CD8-positive, alpha-beta memory T cell (primary cell): ENCODE results near the gene PSMD1. TPM values are rescaled to one million over a fixed set of nuclear protein-coding genes. Genes with fewer than 3 reads are reported as not detected.
"Not testable (repeated sequence)": the region's sequence is repeated elsewhere in the genome, so short reads cannot be mapped to it uniquely, and the experiment has no call there.

ENCODE experiments used
- CTCF ChIA-PET: fragments of 350-600 bp; sonication (Branson Sonifier 250); formaldehyde crosslinking; loops from one replicate; lab custom pipeline; 2021; ENCODE audit warnings: antibody characterized with exemption; lab: Charles Lee
- POLR2A ChIA-PET: fragments of 350-600 bp; sonication (Branson Sonifier 250); formaldehyde crosslinking; loops from one replicate; lab custom pipeline; 2021; ENCODE audit warnings: antibody characterized with exemption; lab: Charles Lee
- DNase-seq, 5 donors: peaks; one replicate each; pipeline versions ENCODE4 v3.0.0 to v3.0.0-alpha.2; 2020 to 2022; ENCODE audit warnings: mixed read lengths in 1 of 5
- H3K27ac ChIP-seq: one replicate; pipeline ENCODE4 v1.7.0; 2013; ENCODE audit warnings: low read depth, mild to moderate bottlenecking, low read length, moderate library complexity
- H3K27me3 ChIP-seq: 2 replicates; pipeline ENCODE4 v1.7.0; 2013; ENCODE audit warnings: low read length, mild to moderate bottlenecking; ENCODE audit not compliant: insufficient read depth, poor library complexity, severe bottlenecking
- H3K36me3 ChIP-seq: 2 replicates; pipeline ENCODE4 v1.7.0; 2013; ENCODE audit warnings: mild to moderate bottlenecking, low read length, moderate library complexity; ENCODE audit not compliant: insufficient read depth
- H3K4me1 ChIP-seq: 2 replicates; pipeline ENCODE4 v1.7.0; 2013; ENCODE audit warnings: mild to moderate bottlenecking, low read length, moderate library complexity; ENCODE audit not compliant: insufficient read depth
- H3K4me3 ChIP-seq: 2 replicates; pipeline ENCODE4 v1.7.0; 2013; ENCODE audit warnings: mild to moderate bottlenecking, low read length
- H3K9me3 ChIP-seq: 2 replicates; pipeline ENCODE4 v1.7.0; 2013; ENCODE audit warnings: mild to moderate bottlenecking, low read length
- H3K27ac Mint-ChIP-seq, 8 donors: one replicate each; pipeline ENCODE4 v1.8.0; 2020 to 2021; ENCODE audit warnings: mixed read lengths in 8 of 8, mild to moderate bottlenecking in 6 of 8, inconsistent platforms in 3 of 8, moderate library complexity in 3 of 8
- H3K27me3 Mint-ChIP-seq, 2 donors: one replicate each; pipeline ENCODE4 v1.8.0; 2020 to 2021; ENCODE audit warnings: mixed read lengths in 2 of 2, mild to moderate bottlenecking in 1 of 2, moderate library complexity in 1 of 2
- H3K36me3 Mint-ChIP-seq, 3 donors: one replicate each; pipeline ENCODE4 v1.8.0; 2020 to 2021; ENCODE audit warnings: mixed read lengths in 3 of 3, inconsistent platforms in 1 of 3, mild to moderate bottlenecking in 1 of 3
- H3K4me1 Mint-ChIP-seq, 3 donors: one replicate each; pipeline ENCODE4 v1.8.0; 2020 to 2021; ENCODE audit warnings: mixed read lengths in 3 of 3, inconsistent platforms in 1 of 3, mild to moderate bottlenecking in 1 of 3
- H3K4me3 Mint-ChIP-seq, 7 donors: one replicate each; pipeline ENCODE4 v1.8.0; 2020 to 2021; ENCODE audit warnings: mixed read lengths in 7 of 7, mild to moderate bottlenecking in 6 of 7, moderate library complexity in 4 of 7, inconsistent platforms in 2 of 7
- H3K9me3 Mint-ChIP-seq, 5 donors: one replicate each; pipeline ENCODE4 v1.8.0; 2020 to 2022; ENCODE audit warnings: mixed read lengths in 5 of 5, mild to moderate bottlenecking in 3 of 5, moderate library complexity in 2 of 5, inconsistent platforms in 1 of 5
- polyA plus RNA-seq: library from polyadenylated mRNA; unstranded; fragments of 300-500 nt; fragmentation: Illumina TruSeq; gene quantifications from one replicate; pipeline ENCODE4 v1.2.3, GENCODE V29; 2021
- total RNA-seq, 2 experiments: library from RNA; stranded (reverse); gene quantifications; one replicate each; pipeline ENCODE4 v1.2.3, GENCODE V29; 2021

Gene PSMD1
- total and polyA plus RNA-seq, 3 experiments from 2014 or later: 60.6 to 176 (median 164) TPM

- H3K9me3 ChIP-seq: no peaks in the 10 kb centered on the region
- no peak for DNase-seq
- no peaks in the 10 kb centered on the region for H3K4me1 ChIP-seq
- H3K27ac ChIP-seq: no peak overlapping the region
- H3K27me3 ChIP-seq: no peaks in the 10 kb centered on the region
- Mint-ChIP-seq H3K4me1 (no peaks in the 10 kb centered on the region), H3K9me3 (no peaks in the 10 kb centered on the region), H3K36me3 (no peaks in the 10 kb centered on the region), H3K4me3 (no peak overlapping the region), H3K27ac (no peak overlapping the region), H3K27me3 (peaks cover 14 to 37% of the 10 kb centered on the region in 2 donors)
- ChIA-PET CTCF (no interaction called here), POLR2A (no interaction called here)
- no peaks in the 10 kb centered on the region for H3K36me3 ChIP-seq
- no peak overlapping the region for H3K4me3 ChIP-seq
Measured at GRCh38 chr2:231013820-231014219, 42.8 kb upstream of the PSMD1 start.

GRCh38 chr2:231015478-231015877 is 41.2 kb upstream of the PSMD1 start:
- no peaks in the 10 kb centered on the region for H3K4me1 ChIP-seq
- H3K27ac ChIP-seq: no peak overlapping the region
- no peaks in the 10 kb centered on the region for H3K27me3 ChIP-seq
- no peaks in the 10 kb centered on the region for H3K4me1 Mint-ChIP-seq
- peaks cover 0 to 5% (median 0%) of the 10 kb centered on the region in 3 donors for H3K36me3 Mint-ChIP-seq
- H3K9me3 ChIP-seq: no peaks in the 10 kb centered on the region
- no peaks in the 10 kb centered on the region for H3K36me3 ChIP-seq
- H3K4me3 Mint-ChIP-seq: no peak overlapping the region
- no peak overlapping the region for H3K4me3 ChIP-seq
- POLR2A ChIA-PET: no interaction called here
- H3K27ac Mint-ChIP-seq: no peak overlapping the region
- no peaks in the 10 kb centered on the region for H3K9me3 Mint-ChIP-seq
- H3K27me3 Mint-ChIP-seq: peaks cover 14 to 37% of the 10 kb centered on the region in 2 donors
- DNase-seq: no peak
- CTCF ChIA-PET: interaction anchor here (1.9 kb wide), 1 partner anchor 37 kb away, joined by 7 read pairs; no protein-coding TSS in a partner anchor

- H3K9me3 Mint-ChIP-seq: no peaks in the 10 kb centered on the region
- DNase-seq: no peak
- peaks cover 14 to 41% of the 10 kb centered on the region in 2 donors for H3K27me3 Mint-ChIP-seq
- no peaks in the 10 kb centered on the region for H3K4me1 Mint-ChIP-seq
- ChIA-PET CTCF (interaction anchor here (1.9 kb wide), 1 partner anchor 36 kb away, joined by 7 read pairs; no protein-coding TSS in a partner anchor), POLR2A (no interaction called here)
- H3K27ac Mint-ChIP-seq: no peak overlapping the region
- H3K4me1 ChIP-seq: no peaks in the 10 kb centered on the region
- peaks cover 0 to 5% (median 0%) of the 10 kb centered on the region in 3 donors for H3K36me3 Mint-ChIP-seq
- no peak overlapping the region for H3K4me3 ChIP-seq
- no peak overlapping the region for H3K27ac ChIP-seq
- no peak overlapping the region for H3K4me3 Mint-ChIP-seq
- no peaks in the 10 kb centered on the region for H3K36me3 ChIP-seq
- no peaks in the 10 kb centered on the region for H3K27me3 ChIP-seq
- no peaks in the 10 kb centered on the region for H3K9me3 ChIP-seq
Measured at GRCh38 chr2:231015926-231016325, 40.7 kb upstream of the PSMD1 start.

- no peak overlapping the region for H3K4me3 ChIP-seq
- no peaks in the 10 kb centered on the region for H3K9me3 Mint-ChIP-seq
- H3K9me3 ChIP-seq: no peaks in the 10 kb centered on the region
- no peak overlapping the region for H3K27ac ChIP-seq
- H3K4me1 ChIP-seq: no peaks in the 10 kb centered on the region
- peaks cover 14 to 46% of the 10 kb centered on the region in 2 donors for H3K27me3 Mint-ChIP-seq
- peaks cover 0 to 5% (median 0%) of the 10 kb centered on the region in 3 donors for H3K36me3 Mint-ChIP-seq
- no peaks in the 10 kb centered on the region for H3K36me3 ChIP-seq
- H3K27me3 ChIP-seq: no peaks in the 10 kb centered on the region
- no peaks in the 10 kb centered on the region for H3K4me1 Mint-ChIP-seq
- POLR2A ChIA-PET: no interaction called here
- no peak overlapping the region for H3K27ac Mint-ChIP-seq
- no peak for DNase-seq
- CTCF ChIA-PET: interaction anchor here (1.0 to 1.9 kb wide), 2 partner anchors 23 to 36 kb away, joined by 3 to 7 read pairs; no protein-coding TSS in a partner anchor
- H3K4me3 Mint-ChIP-seq: no peak overlapping the region
Measured at GRCh38 chr2:231016566-231017230, 40.0 kb upstream of the PSMD1 start.

- Histone ChIP-seq H3K4me3 (no peak overlapping the region), H3K27me3 (no peaks in the 10 kb centered on the region), H3K9me3 (no peaks in the 10 kb centered on the region), H3K36me3 (no peaks in the 10 kb centered on the region), H3K4me1 (no peaks in the 10 kb centered on the region), H3K27ac (no peak overlapping the region)
- Mint-ChIP-seq H3K9me3 (no peaks in the 10 kb centered on the region), H3K36me3 (peaks cover 0 to 5% (median 0%) of the 10 kb centered on the region in 3 donors), H3K4me1 (no peaks in the 10 kb centered on the region), H3K4me3 (no peak overlapping the region), H3K27ac (no peak overlapping the region), H3K27me3 (peaks cover 14 to 46% of the 10 kb centered on the region in 2 donors)
- CTCF ChIA-PET: interaction anchor here (1.0 to 1.9 kb wide), 3 partner anchors 14 to 35 kb away, joined by 3 to 7 read pairs (median 3); no protein-coding TSS in a partner anchor
- DNase-seq: no peak
- POLR2A ChIA-PET: no interaction called here
Measured at GRCh38 chr2:231017231-231017598, 39.5 kb upstream of the PSMD1 start.

GRCh38 chr2:231018184-231018583 is 38.5 kb upstream of the PSMD1 start:
- Histone ChIP-seq H3K36me3 (no peaks in the 10 kb centered on the region), H3K27ac (no peak overlapping the region), H3K27me3 (no peaks in the 10 kb centered on the region), H3K4me3 (no peak overlapping the region), H3K4me1 (no peaks in the 10 kb centered on the region), H3K9me3 (no peaks in the 10 kb centered on the region)
- H3K36me3 Mint-ChIP-seq: peaks cover 0 to 5% (median 0%) of the 10 kb centered on the region in 3 donors
- no peak overlapping the region for H3K27ac Mint-ChIP-seq
- CTCF ChIA-PET: interaction anchor here (1.5 kb wide), 1 partner anchor 13 kb away, joined by 3 read pairs; no protein-coding TSS in a partner anchor
- no peak for DNase-seq
- no peak overlapping the region for H3K4me3 Mint-ChIP-seq
- H3K27me3 Mint-ChIP-seq: peaks cover 5 to 43% of the 10 kb centered on the region in 2 donors
- no peaks in the 10 kb centered on the region for H3K4me1 Mint-ChIP-seq
- H3K9me3 Mint-ChIP-seq: no peaks in the 10 kb centered on the region
- POLR2A ChIA-PET: no interaction called here

GRCh38 chr2:231025059-231025458 is 31.6 kb upstream of the PSMD1 start:
- H3K27me3 ChIP-seq, H3K27ac ChIP-seq, H3K4me1 Mint-ChIP-seq, H3K36me3 Mint-ChIP-seq, H3K9me3 Mint-ChIP-seq, H3K4me3 Mint-ChIP-seq, DNase-seq, CTCF ChIA-PET, H3K36me3 ChIP-seq, H3K4me1 ChIP-seq, H3K9me3 ChIP-seq, H3K27ac Mint-ChIP-seq, H3K4me3 ChIP-seq, POLR2A ChIA-PET: not testable (repeated sequence)
- H3K27me3 Mint-ChIP-seq: peaks cover 9 to 22% of the 10 kb centered on the region in 2 donors

GRCh38 chr2:231028889-231029288 is 27.8 kb upstream of the PSMD1 start:
- H3K27ac ChIP-seq: no peak overlapping the region
- H3K4me1 ChIP-seq: no peaks in the 10 kb centered on the region
- no peak for DNase-seq
- H3K27me3 ChIP-seq: no peaks in the 10 kb centered on the region
- no peaks in the 10 kb centered on the region for H3K9me3 Mint-ChIP-seq
- peaks cover 16 to 22% of the 10 kb centered on the region in 2 donors for H3K27me3 Mint-ChIP-seq
- H3K36me3 Mint-ChIP-seq: no peaks in the 10 kb centered on the region
- H3K36me3 ChIP-seq: no peaks in the 10 kb centered on the region
- no peaks in the 10 kb centered on the region for H3K9me3 ChIP-seq
- no peak overlapping the region for H3K27ac Mint-ChIP-seq
- ChIA-PET CTCF (no interaction called here), POLR2A (no interaction called here)
- H3K4me3 Mint-ChIP-seq: no peak overlapping the region
- H3K4me3 ChIP-seq: no peak overlapping the region
- H3K4me1 Mint-ChIP-seq: no peaks in the 10 kb centered on the region
